GM10248 (cell line): ENCODE data around the gene SEPHS2.
A peak's percentile ranks its signal among the peaks of the same experiment; 100 is the strongest.

Experiments
- CTCF ChIA-PET: fragments of 300-600 bp; sonication (Branson Sonifier 250); formaldehyde crosslinking; extraction: SDS; loops from one replicate; lab custom pipeline; 2021; ENCODE audit warnings: antibody characterized with exemption; lab: Yijun Ruan, JAX
- POLR2A ChIA-PET: fragments of 350-650 bp; sonication (Branson Sonifier 250); formaldehyde crosslinking; extraction: SDS; loops from one replicate; lab custom pipeline; 2020; ENCODE audit warnings: antibody characterized with exemption; lab: Yijun Ruan, JAX
- DNase-seq: peaks from one replicate; pipeline ENCODE4 v3.0.0; 2012; ENCODE audit errors: extremely low spot score
- TF ChIP-seq, protein P1 (sequence below): IDR thresholded peaks from 2 replicates; pipeline ENCODE4 v1.5.1; 2012; ENCODE audit warnings: mild to moderate bottlenecking, low read depth; ENCODE audit errors: extremely low read depth, missing control alignments, control extremely low read depth

SEPHS2 gene

DNA sequence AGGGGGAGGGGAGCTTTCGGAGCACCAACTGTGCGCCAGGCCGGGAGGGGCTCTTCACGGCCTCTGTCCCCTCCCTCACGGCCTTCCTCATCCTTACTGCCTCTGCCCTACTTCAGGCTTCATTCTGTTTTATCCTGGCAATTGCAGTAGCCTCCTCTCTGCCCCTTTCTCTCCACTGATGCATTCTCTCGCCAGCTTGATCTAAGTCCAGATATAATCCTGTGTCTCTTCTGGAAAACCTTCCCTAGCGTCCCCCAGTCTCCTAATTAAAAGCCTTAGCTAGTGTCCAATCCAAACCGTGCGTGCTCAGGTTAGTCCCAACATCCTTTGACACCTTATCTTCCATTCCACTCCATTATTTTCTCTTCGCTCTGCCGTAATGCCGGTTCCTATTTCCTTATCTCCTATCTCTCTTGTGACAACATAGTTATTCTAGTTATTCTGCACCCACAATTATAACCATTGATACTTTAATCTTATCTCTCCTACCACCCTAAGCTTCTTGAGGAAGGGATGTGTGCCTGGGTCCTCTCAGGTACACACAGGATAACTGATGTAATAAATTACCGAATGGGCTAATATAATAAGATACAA, 49.6 kb downstream of the SEPHS2 start:
- ChIA-PET CTCF (interaction anchor here (1.0 to 4.8 kb wide), 11 partner anchors 10 to 219 kb away, joined by 3 to 30 read pairs (median 7); partner anchors contain the start of genes DCTPP1, ITGAL, SEPTIN1 and ZNF764), POLR2A (interaction anchor here (0.5 to 1.6 kb wide), 2 partner anchors 19 to 46 kb away, joined by 4 to 6 read pairs; no protein-coding TSS in a partner anchor)
- DNase-seq, result no peak
- TF ChIP-seq, protein P1, sequence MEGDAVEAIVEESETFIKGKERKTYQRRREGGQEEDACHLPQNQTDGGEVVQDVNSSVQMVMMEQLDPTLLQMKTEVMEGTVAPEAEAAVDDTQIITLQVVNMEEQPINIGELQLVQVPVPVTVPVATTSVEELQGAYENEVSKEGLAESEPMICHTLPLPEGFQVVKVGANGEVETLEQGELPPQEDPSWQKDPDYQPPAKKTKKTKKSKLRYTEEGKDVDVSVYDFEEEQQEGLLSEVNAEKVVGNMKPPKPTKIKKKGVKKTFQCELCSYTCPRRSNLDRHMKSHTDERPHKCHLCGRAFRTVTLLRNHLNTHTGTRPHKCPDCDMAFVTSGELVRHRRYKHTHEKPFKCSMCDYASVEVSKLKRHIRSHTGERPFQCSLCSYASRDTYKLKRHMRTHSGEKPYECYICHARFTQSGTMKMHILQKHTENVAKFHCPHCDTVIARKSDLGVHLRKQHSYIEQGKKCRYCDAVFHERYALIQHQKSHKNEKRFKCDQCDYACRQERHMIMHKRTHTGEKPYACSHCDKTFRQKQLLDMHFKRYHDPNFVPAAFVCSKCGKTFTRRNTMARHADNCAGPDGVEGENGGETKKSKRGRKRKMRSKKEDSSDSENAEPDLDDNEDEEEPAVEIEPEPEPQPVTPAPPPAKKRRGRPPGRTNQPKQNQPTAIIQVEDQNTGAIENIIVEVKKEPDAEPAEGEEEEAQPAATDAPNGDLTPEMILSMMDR, result no peak

DNA sequence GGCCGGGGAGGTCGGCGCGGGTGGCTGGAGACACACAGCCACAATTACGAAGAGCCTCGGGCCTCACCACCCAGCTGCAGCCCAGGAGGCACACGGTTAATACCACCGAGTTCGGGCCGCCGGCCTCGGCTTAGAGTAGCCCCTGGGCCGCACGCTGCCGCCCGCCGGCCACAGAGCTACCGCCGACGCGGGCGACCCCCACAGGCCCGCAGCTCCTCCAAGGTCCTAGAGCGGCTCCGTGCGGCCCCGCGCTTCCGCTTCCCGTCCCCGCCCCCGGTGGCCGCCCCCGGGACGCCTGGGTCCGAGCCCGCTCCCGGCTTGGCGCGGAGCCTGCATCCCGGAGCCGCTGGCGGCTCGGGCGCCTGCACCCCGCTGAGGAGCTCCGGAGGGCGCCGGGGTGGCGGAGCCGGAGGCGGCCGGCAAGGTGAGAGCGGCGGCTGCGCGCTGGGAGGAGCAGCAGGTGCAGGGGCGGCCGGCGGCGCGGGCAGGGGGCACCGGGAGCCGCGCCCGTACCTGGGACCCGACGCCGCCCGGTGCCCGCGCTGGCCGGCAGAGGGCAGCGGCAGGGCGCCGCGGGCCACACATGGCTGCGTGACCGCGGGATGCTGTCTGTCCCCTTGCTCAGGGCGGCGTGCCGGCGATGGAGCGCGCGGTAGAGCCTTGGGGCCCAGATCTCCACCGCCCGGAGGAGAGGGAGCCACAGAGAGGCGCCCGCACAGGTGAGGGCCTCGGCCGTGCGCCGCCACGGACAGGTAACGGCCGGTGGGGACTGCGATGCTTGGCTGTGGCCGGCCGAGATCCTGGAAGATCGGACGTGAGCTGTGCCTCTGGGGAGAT, 50.3 kb downstream of the SEPHS2 start, which contains the start of gene ZNF48:
TSS of gene ZNF48 (plus strand) at position 266 of the 837 bp plus-strand sequence. CDS start at position 641, 375 bp downstream.
- peak; percentile 81 for DNase-seq
- TF ChIP-seq, protein P1, result peak; percentile 62
- ChIA-PET CTCF (interaction anchor here (0.8 to 4.8 kb wide), 13 partner anchors 11 to 219 kb away, joined by 3 to 30 read pairs (median 7); partner anchors contain the start of genes DCTPP1, ITGAL, SEPTIN1 and ZNF747), POLR2A (interaction anchor here (0.5 to 1.6 kb wide), 3 partner anchors 18 to 46 kb away, joined by 3 to 6 read pairs (median 4); no protein-coding TSS in a partner anchor)

DNA sequence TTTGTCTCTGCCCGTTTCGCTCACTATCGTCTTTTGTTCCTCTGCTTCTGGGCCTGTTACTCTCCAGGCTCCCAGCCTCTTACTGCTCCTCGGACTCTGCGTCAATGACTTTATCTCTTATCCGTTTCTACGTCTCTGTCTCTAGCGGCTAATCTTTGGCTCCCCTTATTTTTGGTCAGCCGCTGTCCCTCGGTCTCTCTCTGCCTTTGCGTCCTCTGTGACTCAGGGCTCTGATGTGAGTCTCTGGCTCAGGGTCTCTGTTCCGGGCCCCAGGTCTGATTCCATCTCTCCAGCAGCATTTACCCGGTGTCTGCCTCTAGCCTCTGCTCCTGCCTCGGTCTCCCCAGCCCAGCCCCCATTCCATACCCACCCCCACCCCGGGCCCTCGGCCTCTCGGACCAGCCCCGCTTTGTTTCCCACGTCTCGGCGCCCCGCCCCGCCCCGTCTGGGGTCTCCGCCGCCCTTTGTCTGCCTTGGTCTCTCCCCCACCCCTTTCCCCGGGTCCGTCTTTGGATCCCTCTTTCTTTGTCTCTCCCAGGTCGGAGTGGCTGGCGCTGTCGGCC, 51.0 kb downstream of the SEPHS2 start:
- CTCF ChIA-PET, result interaction anchor here (0.8 to 4.8 kb wide), 11 partner anchors 12 to 220 kb away, joined by 3 to 30 read pairs (median 7); partner anchors contain the start of genes DCTPP1, SEPTIN1, ZNF747 and ZNF764
- POLR2A ChIA-PET, result interaction anchor here (0.6 to 1.6 kb wide), 2 partner anchors 17 to 38 kb away, joined by 3 to 4 read pairs; no protein-coding TSS in a partner anchor
- TF ChIP-seq, protein P1, result no peak
- DNase-seq, result no peak
